ENCODE measurements around the gene KRTAP5-11.
A peak's percentile ranks its signal among the peaks of the same experiment; 100 is the strongest.
"Not testable (repeated sequence)": the region's sequence is repeated elsewhere in the genome, so short reads cannot be mapped to it uniquely, and the experiment has no call there.

The KRTAP5-11 gene

GRCh38 chr11:71603221-71603620 lies 20.5 kb upstream of the KRTAP5-11 start:
- H3K36me3 Mint-ChIP-seq (ENCODE audit: low read depth); H3K9me3 Mint-ChIP-seq; H3K4me1 Mint-ChIP-seq; DNase-seq; H3K4me3 Mint-ChIP-seq; ATAC-seq; H3K27ac Mint-ChIP-seq: not testable (repeated sequence)
- H3K27me3 Mint-ChIP-seq = peaks cover 28% of the 10 kb centered on the region

GRCh38 chr11:71589546-71589920 lies 6.9 kb upstream of the KRTAP5-11 start:
- not testable (repeated sequence) for H3K4me3 Mint-ChIP-seq; H3K36me3 Mint-ChIP-seq (ENCODE audit: low read depth); H3K9me3 Mint-ChIP-seq; DNase-seq; H3K4me1 Mint-ChIP-seq; H3K27me3 Mint-ChIP-seq; ATAC-seq; H3K27ac Mint-ChIP-seq

GRCh38 chr11:71588822-71589545 lies 6.3 kb upstream of the KRTAP5-11 start:
- H3K27me3 Mint-ChIP-seq; H3K27ac Mint-ChIP-seq; H3K4me3 Mint-ChIP-seq; H3K9me3 Mint-ChIP-seq; H3K4me1 Mint-ChIP-seq; ATAC-seq; H3K36me3 Mint-ChIP-seq (ENCODE audit: low read depth): not testable (repeated sequence)
- DNase-seq = peak; percentile 71

GRCh38 chr11:71588314-71588713 lies 5.6 kb upstream of the KRTAP5-11 start:
- H3K4me1 Mint-ChIP-seq; H3K27ac Mint-ChIP-seq; H3K27me3 Mint-ChIP-seq; DNase-seq; H3K4me3 Mint-ChIP-seq; ATAC-seq; H3K9me3 Mint-ChIP-seq; H3K36me3 Mint-ChIP-seq (ENCODE audit: low read depth): not testable (repeated sequence)

- not testable (repeated sequence) for H3K36me3 Mint-ChIP-seq (ENCODE audit: low read depth); ATAC-seq; H3K9me3 Mint-ChIP-seq; H3K4me3 Mint-ChIP-seq; H3K27ac Mint-ChIP-seq; H3K4me1 Mint-ChIP-seq; DNase-seq
- peaks cover 16% of the 10 kb centered on the region for H3K27me3 Mint-ChIP-seq
Measured at GRCh38 chr11:71585673-71586072, 3.0 kb upstream of the KRTAP5-11 start.

- peaks cover 24% of the 10 kb centered on the region for H3K27me3 Mint-ChIP-seq
- not testable (repeated sequence) for H3K4me1 Mint-ChIP-seq; ATAC-seq; DNase-seq; H3K27ac Mint-ChIP-seq; H3K9me3 Mint-ChIP-seq; H3K36me3 Mint-ChIP-seq (ENCODE audit: low read depth); H3K4me3 Mint-ChIP-seq
Measured at GRCh38 chr11:71582969-71583368, 294 bp upstream of the KRTAP5-11 start.

- ATAC-seq (no peak), DNase-seq (no peak)
- peaks cover 24% of the 10 kb centered on the region for H3K27me3 Mint-ChIP-seq
- H3K4me3 Mint-ChIP-seq = no peak overlapping the region
- no peaks in the 10 kb centered on the region for H3K36me3 Mint-ChIP-seq (ENCODE audit: low read depth)
- H3K4me1 Mint-ChIP-seq = peaks cover 5% of the 10 kb centered on the region
- H3K9me3 Mint-ChIP-seq = no peaks in the 10 kb centered on the region
- no peak overlapping the region for H3K27ac Mint-ChIP-seq
Measured at GRCh38 chr11:71581826-71582225, 849 bp downstream of the KRTAP5-11 start.

- ATAC-seq = no peak
Measured at GRCh38 chr11:71580057-71581003, 2.3 kb downstream of the KRTAP5-11 start.

GRCh38 chr11:71579513-71579912 lies 3.2 kb downstream of the KRTAP5-11 start:
- peaks cover 19% of the 10 kb centered on the region for H3K27me3 Mint-ChIP-seq
- DNase-seq; ATAC-seq; H3K27ac Mint-ChIP-seq; H3K9me3 Mint-ChIP-seq; H3K36me3 Mint-ChIP-seq (ENCODE audit: low read depth); H3K4me1 Mint-ChIP-seq; H3K4me3 Mint-ChIP-seq: not testable (repeated sequence)

More at GRCh38 chr11:71580057-71581003, 2.3 kb downstream of the KRTAP5-11 start:
- H3K27ac Mint-ChIP-seq = no peak overlapping the region
- DNase-seq = peak; percentile 29
- H3K36me3 Mint-ChIP-seq (ENCODE audit: low read depth) = no peaks in the 10 kb centered on the region
- peaks cover 24% of the 10 kb centered on the region for H3K27me3 Mint-ChIP-seq
- H3K4me3 Mint-ChIP-seq = no peak overlapping the region
- H3K4me1 Mint-ChIP-seq = peaks cover 5% of the 10 kb centered on the region
- H3K9me3 Mint-ChIP-seq = no peaks in the 10 kb centered on the region

GRCh38 chr11:71577469-71578004 lies 5.1 kb downstream of the KRTAP5-11 start:
- no peak for ATAC-seq
- peaks cover 5% of the 10 kb centered on the region for H3K4me1 Mint-ChIP-seq
- H3K27ac Mint-ChIP-seq = no peak overlapping the region
- H3K27me3 Mint-ChIP-seq = peaks cover 18% of the 10 kb centered on the region
- H3K36me3 Mint-ChIP-seq (ENCODE audit: low read depth) = no peaks in the 10 kb centered on the region
- no peak overlapping the region for H3K4me3 Mint-ChIP-seq
- H3K9me3 Mint-ChIP-seq = no peaks in the 10 kb centered on the region
- DNase-seq = no peak

- H3K9me3 Mint-ChIP-seq; H3K4me1 Mint-ChIP-seq; ATAC-seq; H3K36me3 Mint-ChIP-seq (ENCODE audit: low read depth); DNase-seq; H3K27ac Mint-ChIP-seq; H3K4me3 Mint-ChIP-seq: not testable (repeated sequence)
- peaks cover 15% of the 10 kb centered on the region for H3K27me3 Mint-ChIP-seq
Measured at GRCh38 chr11:71576688-71577465, 5.8 kb downstream of the KRTAP5-11 start.

GRCh38 chr11:71575723-71576424 lies 6.8 kb downstream of the KRTAP5-11 start:
- H3K36me3 Mint-ChIP-seq (ENCODE audit: low read depth) = no peaks in the 10 kb centered on the region
- H3K9me3 Mint-ChIP-seq = no peaks in the 10 kb centered on the region
- H3K4me3 Mint-ChIP-seq = no peak overlapping the region
- DNase-seq = no peak
- H3K4me1 Mint-ChIP-seq = peaks cover 4% of the 10 kb centered on the region
- peaks cover 9% of the 10 kb centered on the region for H3K27me3 Mint-ChIP-seq
- H3K27ac Mint-ChIP-seq = no peak overlapping the region
- no peak for ATAC-seq

- Mint-ChIP-seq H3K27me3 (peaks cover 10% of the 10 kb centered on the region), H3K4me3 (no peak overlapping the region), H3K27ac (no peak overlapping the region), H3K9me3 (no peaks in the 10 kb centered on the region), H3K4me1 (no peaks in the 10 kb centered on the region), H3K36me3 (ENCODE audit: low read depth) (no peaks in the 10 kb centered on the region)
- DNase-seq (no peak), ATAC-seq (no peak)
Measured at GRCh38 chr11:71574418-71574817, 8.3 kb downstream of the KRTAP5-11 start.

- Mint-ChIP-seq H3K36me3 (ENCODE audit: low read depth) (no peaks in the 10 kb centered on the region), H3K4me1 (no peaks in the 10 kb centered on the region), H3K9me3 (no peaks in the 10 kb centered on the region), H3K27ac (no peak overlapping the region), H3K4me3 (no peak overlapping the region), H3K27me3 (peaks cover 11% of the 10 kb centered on the region)
- DNase-seq (no peak), ATAC-seq (no peak)
Measured at GRCh38 chr11:71572811-71573210, 9.9 kb downstream of the KRTAP5-11 start.
